CD14-positive monocyte (primary cell): ENCODE data around the gene CYP27C1. TPM values are rescaled to one million over a fixed set of nuclear protein-coding genes. Genes with fewer than 3 reads are reported as not detected.
"Not testable (repeated sequence)": the region's sequence is repeated elsewhere in the genome, so short reads cannot be mapped to it uniquely, and the experiment has no call there.

Experiments
- DNase-seq, 3 donors: peaks; one replicate each; pipeline ENCODE4 v3.0.0-alpha.2; 2011 to 2022
- H2AFZ ChIP-seq: 2 replicates; pipeline ENCODE4 v1.6.0; 2012; ENCODE audit warnings: mild to moderate bottlenecking, low read depth, low read length, inconsistent platforms; ENCODE audit not compliant: insufficient read depth, poor library complexity, severe bottlenecking
- H3K27ac ChIP-seq, 2 donors: 1 replicate in 1 of 2; 2 replicates in 1 of 2; pipeline ENCODE4 v1.5.1; 2012 to 2013; ENCODE audit warnings: low read length in 2 of 2, control low read depth in 1 of 2, inconsistent platforms in 1 of 2, low read depth in 1 of 2, mild to moderate bottlenecking in 1 of 2
- H3K27me3 ChIP-seq, 2 donors: one replicate each; pipeline versions ENCODE4 v1.6.0 to v1.6.1; 2011 to 2013; ENCODE audit warnings: low read length in 2 of 2; ENCODE audit not compliant: control insufficient read depth in 2 of 2, insufficient read depth in 2 of 2
- H3K36me3 ChIP-seq, 2 donors: replicated peaks in 1 of 2; 1 replicate in 1 of 2; 2 replicates in 1 of 2; pipeline versions ENCODE4 v1.5.1 to v1.6.1; 2012 to 2013; ENCODE audit warnings: low read length in 2 of 2, control low read depth in 1 of 2, inconsistent platforms in 1 of 2, mild to moderate bottlenecking in 1 of 2; ENCODE audit not compliant: insufficient read depth in 2 of 2, control insufficient read depth in 1 of 2
- H3K4me1 ChIP-seq, 2 donors: 1 replicate in 1 of 2; 2 replicates in 1 of 2; pipeline versions ENCODE4 v1.5.1 to v1.6.1; 2012 to 2013; ENCODE audit warnings: low read length in 2 of 2, control low read depth in 1 of 2, inconsistent platforms in 1 of 2, mild to moderate bottlenecking in 1 of 2, moderate library complexity in 1 of 2; ENCODE audit not compliant: insufficient read depth in 2 of 2, control insufficient read depth in 1 of 2
- H3K4me2 ChIP-seq: replicated peaks from 2 replicates; pipeline ENCODE3; 2012; ENCODE audit warnings: low read length, moderate library complexity, mild to moderate bottlenecking; ENCODE audit not compliant: poor library complexity, severe bottlenecking; ENCODE audit errors: extremely low read depth
- H3K4me3 ChIP-seq, 3 experiments: fragments of 200-600 bp in 1 of 3; sonication (generic) in 1 of 3; replicated peaks in 1 of 3; 1 replicate in 2 of 3; 2 replicates in 1 of 3; pipeline ENCODE4 v1.5.1; 2011 to 2013; ENCODE audit warnings: low read length in 3 of 3, mild to moderate bottlenecking in 3 of 3, control low read depth in 2 of 3, low read depth in 2 of 3, inconsistent platforms in 1 of 3, moderate library complexity in 1 of 3
- H3K79me2 ChIP-seq: 2 replicates; pipeline ENCODE4 v1.6.0; 2012; ENCODE audit warnings: mild to moderate bottlenecking, control low read depth, inconsistent platforms, low read length, moderate library complexity; ENCODE audit not compliant: insufficient read depth
- H3K9ac ChIP-seq: 2 replicates; pipeline ENCODE4 v1.6.0; 2017; ENCODE audit warnings: low read length, mild to moderate bottlenecking; ENCODE audit not compliant: insufficient read depth, poor library complexity, severe bottlenecking
- H3K9me3 ChIP-seq, 2 donors: replicated peaks in 1 of 2; 1 replicate in 1 of 2; 2 replicates in 1 of 2; pipeline versions ENCODE4 v1.5.1 to v1.6.1; 2012 to 2013; ENCODE audit warnings: low read length in 2 of 2, control low read depth in 1 of 2; ENCODE audit not compliant: control insufficient read depth in 1 of 2, insufficient read depth in 1 of 2
- H4K20me1 ChIP-seq: 2 replicates; pipeline ENCODE4 v1.6.0; 2012; ENCODE audit warnings: mild to moderate bottlenecking, low read length, control low read depth, moderate library complexity; ENCODE audit not compliant: insufficient read depth
- H3K27ac Mint-ChIP-seq, 7 donors: one replicate each; pipeline ENCODE4 v1.8.0; 2020; ENCODE audit warnings: mild to moderate bottlenecking in 7 of 7, mixed read lengths in 7 of 7, moderate library complexity in 6 of 7, inconsistent platforms in 2 of 7
- H3K27me3 Mint-ChIP-seq, 3 donors: one replicate each; pipeline ENCODE4 v1.8.0; 2021 to 2022; ENCODE audit warnings: low read depth in 3 of 3, mild to moderate bottlenecking in 3 of 3, mixed read lengths in 3 of 3, moderate library complexity in 3 of 3, inconsistent platforms in 1 of 3
- H3K36me3 Mint-ChIP-seq, 2 donors: one replicate each; pipeline ENCODE4 v1.8.0; 2020; ENCODE audit warnings: mixed read lengths in 2 of 2, inconsistent platforms in 1 of 2, mild to moderate bottlenecking in 1 of 2
- H3K4me1 Mint-ChIP-seq: one replicate; pipeline ENCODE4 v1.8.0; 2020; ENCODE audit warnings: mild to moderate bottlenecking, mixed read lengths
- H3K4me3 Mint-ChIP-seq, 2 donors: one replicate each; pipeline ENCODE4 v1.8.0; 2020; ENCODE audit warnings: mild to moderate bottlenecking in 2 of 2, mixed read lengths in 2 of 2, moderate library complexity in 1 of 2
- H3K9me3 Mint-ChIP-seq, 7 donors: one replicate each; pipeline ENCODE4 v1.8.0; 2020 to 2022; ENCODE audit warnings: mixed read lengths in 7 of 7, mild to moderate bottlenecking in 6 of 7, moderate library complexity in 6 of 7, inconsistent platforms in 2 of 7
- CTCF ChIP-seq: fragments of 200-600 bp; IDR thresholded peaks from one replicate; pipeline ENCODE4 v1.8.0; 2022; ENCODE audit warnings: antibody characterized with exemption, mild to moderate bottlenecking
- WGBS: methylation state at CpG from one replicate; pipeline ENCODE4 v1.1.5; 2013; ENCODE audit warnings: missing lambda C conversion rate; ENCODE audit not compliant: insufficient coverage; 5-methylcytosine and 5-hydroxymethylcytosine counted together
- intact Hi-C, 2 donors: fragments of 100-400 bp; cut with micrococcal nuclease; formaldehyde crosslinking; loops; one replicate each; pipeline versions ENCODE4 v1.15.0 to v1.15.1; 2023
- polyA plus RNA-seq, 3 donors: library from polyadenylated mRNA; depleted of rRNA in 1 of 3; unstranded in 2 of 3; stranded (reverse) in 1 of 3; fragments of 300-500 nt in 2 of 3; fragments of >200 nt in 1 of 3; fragmentation: Illumina TruSeq in 2 of 3; gene quantifications; 1 replicate in 2 of 3; 2 replicates in 1 of 3; pipeline ENCODE4 v1.2.3, GENCODE V29; 2012 to 2021

The CYP27C1 gene
- polyA plus RNA-seq, 3 donors: not detected

GRCh38 chr2:127225186-127225960 is 5.3 kb upstream of the CYP27C1 start:
- Histone ChIP-seq H4K20me1 (no peaks in the 10 kb centered on the region), H3K79me2 (no peaks in the 10 kb centered on the region), H3K27me3 (peaks cover 25 to 65% of the 10 kb centered on the region in 2 donors), H3K9ac (no peak overlapping the region), H2AFZ (no peak overlapping the region), H3K4me1 (peaks cover 0 to 1% of the 10 kb centered on the region in 2 donors), H3K4me2 (no peak overlapping the region), H3K27ac (no peak overlapping the region), H3K36me3 (no peaks in the 10 kb centered on the region), H3K9me3 (peaks cover 9 to 14% of the 10 kb centered on the region in 2 donors), H3K4me3 (no peak overlapping the region)
- no peak for TF ChIP-seq CTCF
- WGBS: 91% methylated on average over 6 of the region's 12 CpGs
- Mint-ChIP-seq H3K9me3 (peaks cover 3 to 19% (median 14%) of the 10 kb centered on the region in 7 donors), H3K4me3 (peak overlapping the region in 1 of 2 donors; percentile 31), H3K27me3 (peaks cover 49 to 73% (median 55%) of the 10 kb centered on the region in 3 donors), H3K36me3 (peaks cover 0 to 2% of the 10 kb centered on the region in 2 donors), H3K4me1 (peaks cover 7% of the 10 kb centered on the region), H3K27ac (peak overlapping the region in 1 of 7 donors; percentile 7)
- intact Hi-C loops: no loop called here
- DNase-seq: no peak

DNA sequence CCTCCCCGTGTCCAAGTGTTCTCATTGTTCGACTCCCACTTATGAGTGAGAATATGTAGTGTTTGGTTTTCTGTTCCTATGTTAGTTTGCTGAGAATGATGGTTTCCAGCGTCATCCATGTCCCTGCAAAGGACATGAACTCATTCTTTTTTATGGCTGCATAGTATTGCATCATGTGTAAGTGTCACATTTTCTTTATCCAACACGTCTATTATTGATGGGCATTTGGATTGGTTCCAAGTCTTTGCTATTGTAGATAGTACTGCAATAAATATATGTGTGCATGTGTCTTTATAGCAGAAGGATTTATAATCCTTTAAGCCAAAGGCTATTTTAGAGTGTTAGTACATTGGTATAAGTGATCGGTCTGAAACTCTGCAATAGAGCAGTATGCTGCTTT is 4.0 kb upstream of the CYP27C1 start:
- H2AFZ ChIP-seq, intact Hi-C loops, H3K4me2 ChIP-seq, H3K4me3 ChIP-seq, H3K36me3 ChIP-seq, H3K27ac Mint-ChIP-seq, H3K9ac ChIP-seq, H4K20me1 ChIP-seq, H3K79me2 ChIP-seq, DNase-seq, H3K4me1 ChIP-seq, H3K27ac ChIP-seq, H3K36me3 Mint-ChIP-seq: not testable (repeated sequence)
- Histone ChIP-seq H3K9me3 (peaks cover 9 to 16% of the 10 kb centered on the region in 2 donors), H3K27me3 (peaks cover 32 to 76% of the 10 kb centered on the region in 2 donors)
- Mint-ChIP-seq H3K4me3 (peak overlapping the region in 1 of 2 donors; percentile 76), H3K4me1 (peaks cover 10% of the 10 kb centered on the region), H3K9me3 (peaks cover 3 to 22% (median 15%) of the 10 kb centered on the region in 7 donors), H3K27me3 (peaks cover 58 to 81% (median 62%) of the 10 kb centered on the region in 3 donors)
- no CpG with 5 or more reads among the region's 5 CpGs for WGBS
